CD14-positive monocyte (primary cell): ENCODE results near the gene ZCCHC9. TPM values are rescaled to one million over a fixed set of nuclear protein-coding genes. Genes with fewer than 3 reads are reported as not detected.

Experiments
- DNase-seq, 3 donors: peaks; one replicate each; pipeline ENCODE4 v3.0.0-alpha.2; 2011 to 2022
- H2AFZ ChIP-seq: 2 replicates; pipeline ENCODE4 v1.6.0; 2012; ENCODE audit warnings: mild to moderate bottlenecking, low read depth, low read length, inconsistent platforms; ENCODE audit not compliant: insufficient read depth, poor library complexity, severe bottlenecking
- H3K27ac ChIP-seq, 2 donors: 1 replicate in 1 of 2; 2 replicates in 1 of 2; pipeline ENCODE4 v1.5.1; 2012 to 2013; ENCODE audit warnings: low read length in 2 of 2, control low read depth in 1 of 2, inconsistent platforms in 1 of 2, low read depth in 1 of 2, mild to moderate bottlenecking in 1 of 2
- H3K27me3 ChIP-seq, 2 donors: one replicate each; pipeline versions ENCODE4 v1.6.0 to v1.6.1; 2011 to 2013; ENCODE audit warnings: low read length in 2 of 2; ENCODE audit not compliant: control insufficient read depth in 2 of 2, insufficient read depth in 2 of 2
- H3K36me3 ChIP-seq, 2 donors: replicated peaks in 1 of 2; 1 replicate in 1 of 2; 2 replicates in 1 of 2; pipeline versions ENCODE4 v1.5.1 to v1.6.1; 2012 to 2013; ENCODE audit warnings: low read length in 2 of 2, control low read depth in 1 of 2, inconsistent platforms in 1 of 2, mild to moderate bottlenecking in 1 of 2; ENCODE audit not compliant: insufficient read depth in 2 of 2, control insufficient read depth in 1 of 2
- H3K4me1 ChIP-seq, 2 donors: 1 replicate in 1 of 2; 2 replicates in 1 of 2; pipeline versions ENCODE4 v1.5.1 to v1.6.1; 2012 to 2013; ENCODE audit warnings: low read length in 2 of 2, control low read depth in 1 of 2, inconsistent platforms in 1 of 2, mild to moderate bottlenecking in 1 of 2, moderate library complexity in 1 of 2; ENCODE audit not compliant: insufficient read depth in 2 of 2, control insufficient read depth in 1 of 2
- H3K4me2 ChIP-seq: replicated peaks from 2 replicates; pipeline ENCODE3; 2012; ENCODE audit warnings: low read length, moderate library complexity, mild to moderate bottlenecking; ENCODE audit not compliant: poor library complexity, severe bottlenecking; ENCODE audit errors: extremely low read depth
- H3K4me3 ChIP-seq, 3 experiments: fragments of 200-600 bp in 1 of 3; sonication (generic) in 1 of 3; replicated peaks in 1 of 3; 1 replicate in 2 of 3; 2 replicates in 1 of 3; pipeline ENCODE4 v1.5.1; 2011 to 2013; ENCODE audit warnings: low read length in 3 of 3, mild to moderate bottlenecking in 3 of 3, control low read depth in 2 of 3, low read depth in 2 of 3, inconsistent platforms in 1 of 3, moderate library complexity in 1 of 3
- H3K79me2 ChIP-seq: 2 replicates; pipeline ENCODE4 v1.6.0; 2012; ENCODE audit warnings: mild to moderate bottlenecking, control low read depth, inconsistent platforms, low read length, moderate library complexity; ENCODE audit not compliant: insufficient read depth
- H3K9ac ChIP-seq: 2 replicates; pipeline ENCODE4 v1.6.0; 2017; ENCODE audit warnings: low read length, mild to moderate bottlenecking; ENCODE audit not compliant: insufficient read depth, poor library complexity, severe bottlenecking
- H3K9me3 ChIP-seq, 2 donors: replicated peaks in 1 of 2; 1 replicate in 1 of 2; 2 replicates in 1 of 2; pipeline versions ENCODE4 v1.5.1 to v1.6.1; 2012 to 2013; ENCODE audit warnings: low read length in 2 of 2, control low read depth in 1 of 2; ENCODE audit not compliant: control insufficient read depth in 1 of 2, insufficient read depth in 1 of 2
- H4K20me1 ChIP-seq: 2 replicates; pipeline ENCODE4 v1.6.0; 2012; ENCODE audit warnings: mild to moderate bottlenecking, low read length, control low read depth, moderate library complexity; ENCODE audit not compliant: insufficient read depth
- H3K27ac Mint-ChIP-seq, 7 donors: one replicate each; pipeline ENCODE4 v1.8.0; 2020; ENCODE audit warnings: mild to moderate bottlenecking in 7 of 7, mixed read lengths in 7 of 7, moderate library complexity in 6 of 7, inconsistent platforms in 2 of 7
- H3K27me3 Mint-ChIP-seq, 3 donors: one replicate each; pipeline ENCODE4 v1.8.0; 2021 to 2022; ENCODE audit warnings: low read depth in 3 of 3, mild to moderate bottlenecking in 3 of 3, mixed read lengths in 3 of 3, moderate library complexity in 3 of 3, inconsistent platforms in 1 of 3
- H3K36me3 Mint-ChIP-seq, 2 donors: one replicate each; pipeline ENCODE4 v1.8.0; 2020; ENCODE audit warnings: mixed read lengths in 2 of 2, inconsistent platforms in 1 of 2, mild to moderate bottlenecking in 1 of 2
- H3K4me1 Mint-ChIP-seq: one replicate; pipeline ENCODE4 v1.8.0; 2020; ENCODE audit warnings: mild to moderate bottlenecking, mixed read lengths
- H3K4me3 Mint-ChIP-seq, 2 donors: one replicate each; pipeline ENCODE4 v1.8.0; 2020; ENCODE audit warnings: mild to moderate bottlenecking in 2 of 2, mixed read lengths in 2 of 2, moderate library complexity in 1 of 2
- H3K9me3 Mint-ChIP-seq, 7 donors: one replicate each; pipeline ENCODE4 v1.8.0; 2020 to 2022; ENCODE audit warnings: mixed read lengths in 7 of 7, mild to moderate bottlenecking in 6 of 7, moderate library complexity in 6 of 7, inconsistent platforms in 2 of 7
- WGBS: methylation state at CpG from one replicate; pipeline ENCODE4 v1.1.5; 2013; ENCODE audit warnings: missing lambda C conversion rate; ENCODE audit not compliant: insufficient coverage; 5-methylcytosine and 5-hydroxymethylcytosine counted together
- intact Hi-C, 2 donors: fragments of 100-400 bp; cut with micrococcal nuclease; formaldehyde crosslinking; loops; one replicate each; pipeline versions ENCODE4 v1.15.0 to v1.15.1; 2023
- polyA plus RNA-seq, 3 donors: library from polyadenylated mRNA; depleted of rRNA in 1 of 3; unstranded in 2 of 3; stranded (reverse) in 1 of 3; fragments of 300-500 nt in 2 of 3; fragments of >200 nt in 1 of 3; fragmentation: Illumina TruSeq in 2 of 3; gene quantifications; 1 replicate in 2 of 3; 2 replicates in 1 of 3; pipeline ENCODE4 v1.2.3, GENCODE V29; 2012 to 2021
- TF ChIP-seq, protein P1 (sequence below): fragments of 200-600 bp; IDR thresholded peaks from one replicate; pipeline ENCODE4 v1.8.0; 2022; ENCODE audit warnings: antibody characterized with exemption, mild to moderate bottlenecking

The ZCCHC9 gene
- polyA plus RNA-seq, 3 donors: 10.6 to 15.9 (median 14.6) TPM

DNA sequence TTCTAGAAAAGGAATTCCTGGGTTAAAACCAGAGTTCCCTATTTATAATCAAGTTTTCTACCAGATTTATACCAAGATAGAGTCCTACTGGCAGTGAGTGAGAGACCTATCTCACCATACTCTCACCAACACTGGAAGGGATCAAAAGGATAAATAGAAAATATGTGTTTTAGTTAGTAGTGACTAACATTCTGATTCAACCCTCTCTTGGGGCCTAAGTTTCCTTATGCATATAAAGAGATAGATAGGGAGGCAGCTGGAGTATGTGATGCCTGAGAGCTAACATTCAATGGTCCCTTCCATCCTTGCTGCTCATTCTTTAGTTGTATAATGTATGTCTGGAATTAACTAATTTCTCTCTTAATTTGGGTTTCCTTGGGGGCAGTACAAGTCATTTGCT lies 36.3 kb upstream of the ZCCHC9 start:
- peaks cover 0 to 5% of the 10 kb centered on the region in 2 donors for H3K9me3 ChIP-seq
- Mint-ChIP-seq H3K9me3 (peaks cover 16 to 29% (median 18%) of the 10 kb centered on the region in 7 donors), H3K36me3 (no peaks in the 10 kb centered on the region), H3K4me1 (peaks cover 4% of the 10 kb centered on the region), H3K4me3 (no peak overlapping the region), H3K27me3 (peaks cover 0 to 2% (median 0%) of the 10 kb centered on the region in 3 donors), H3K27ac (no peak overlapping the region)
- no peaks in the 10 kb centered on the region for H3K27me3 ChIP-seq
- no peak for DNase-seq
- TF ChIP-seq, protein P1, sequence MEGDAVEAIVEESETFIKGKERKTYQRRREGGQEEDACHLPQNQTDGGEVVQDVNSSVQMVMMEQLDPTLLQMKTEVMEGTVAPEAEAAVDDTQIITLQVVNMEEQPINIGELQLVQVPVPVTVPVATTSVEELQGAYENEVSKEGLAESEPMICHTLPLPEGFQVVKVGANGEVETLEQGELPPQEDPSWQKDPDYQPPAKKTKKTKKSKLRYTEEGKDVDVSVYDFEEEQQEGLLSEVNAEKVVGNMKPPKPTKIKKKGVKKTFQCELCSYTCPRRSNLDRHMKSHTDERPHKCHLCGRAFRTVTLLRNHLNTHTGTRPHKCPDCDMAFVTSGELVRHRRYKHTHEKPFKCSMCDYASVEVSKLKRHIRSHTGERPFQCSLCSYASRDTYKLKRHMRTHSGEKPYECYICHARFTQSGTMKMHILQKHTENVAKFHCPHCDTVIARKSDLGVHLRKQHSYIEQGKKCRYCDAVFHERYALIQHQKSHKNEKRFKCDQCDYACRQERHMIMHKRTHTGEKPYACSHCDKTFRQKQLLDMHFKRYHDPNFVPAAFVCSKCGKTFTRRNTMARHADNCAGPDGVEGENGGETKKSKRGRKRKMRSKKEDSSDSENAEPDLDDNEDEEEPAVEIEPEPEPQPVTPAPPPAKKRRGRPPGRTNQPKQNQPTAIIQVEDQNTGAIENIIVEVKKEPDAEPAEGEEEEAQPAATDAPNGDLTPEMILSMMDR: no peak
- H3K27ac ChIP-seq: no peak overlapping the region
- no peaks in the 10 kb centered on the region for H3K36me3 ChIP-seq
- H3K79me2 ChIP-seq: no peaks in the 10 kb centered on the region
- no peaks in the 10 kb centered on the region for H4K20me1 ChIP-seq
- no peak overlapping the region for H3K4me3 ChIP-seq
- H2AFZ ChIP-seq: no peak overlapping the region
- H3K4me2 ChIP-seq: no peak overlapping the region
- no peaks in the 10 kb centered on the region for H3K4me1 ChIP-seq
- no peak overlapping the region for H3K9ac ChIP-seq
- intact Hi-C loops: no loop called here

DNA sequence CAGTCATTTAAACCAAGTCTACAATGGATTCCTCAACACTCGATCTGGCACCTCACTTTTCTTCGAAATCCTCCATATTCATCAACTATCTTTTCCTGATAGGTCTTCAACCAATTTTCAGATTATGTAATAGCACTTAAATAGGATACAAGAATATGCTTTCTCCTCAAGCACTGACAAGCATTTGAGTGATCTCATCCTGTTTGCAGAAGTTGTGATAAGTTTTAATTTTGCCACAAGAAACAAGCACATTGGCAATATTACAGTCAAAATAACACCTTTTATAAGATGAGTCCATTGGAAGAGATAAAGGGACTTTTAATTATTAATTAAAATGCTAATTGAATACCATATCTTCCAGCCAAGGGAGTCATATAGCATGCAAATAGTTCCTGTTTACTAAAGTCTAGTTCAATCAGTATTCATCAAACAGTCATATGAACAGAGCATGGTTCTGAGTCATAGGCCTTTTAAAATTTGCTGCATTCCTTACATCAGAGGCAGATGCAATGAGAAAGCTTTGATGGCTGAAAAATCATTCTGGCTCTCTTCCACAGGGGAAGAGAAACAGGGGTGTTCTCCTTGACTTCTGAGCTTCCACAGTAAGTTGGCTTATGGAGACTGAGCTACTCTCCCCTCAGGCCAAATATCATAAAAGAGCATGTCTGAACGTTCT lies 32.7 kb upstream of the ZCCHC9 start:
- H3K4me1 Mint-ChIP-seq: peaks cover 4% of the 10 kb centered on the region
- Histone ChIP-seq H2AFZ (no peak overlapping the region), H3K9me3 (peaks cover 0 to 3% of the 10 kb centered on the region in 2 donors), H3K79me2 (no peaks in the 10 kb centered on the region), H3K9ac (no peak overlapping the region), H3K27ac (no peak overlapping the region), H3K4me1 (no peaks in the 10 kb centered on the region), H3K27me3 (no peaks in the 10 kb centered on the region), H3K4me3 (no peak overlapping the region), H3K4me2 (no peak overlapping the region), H4K20me1 (no peaks in the 10 kb centered on the region), H3K36me3 (no peaks in the 10 kb centered on the region)
- 83% methylated on average over 1 of the region's 3 CpGs for WGBS
- TF ChIP-seq, protein P1: no peak
- H3K27ac Mint-ChIP-seq: no peak overlapping the region
- intact Hi-C loops: no loop called here
- peaks cover 0 to 2% of the 10 kb centered on the region in 2 donors for H3K36me3 Mint-ChIP-seq
- no peak for DNase-seq
- H3K9me3 Mint-ChIP-seq: peaks cover 5 to 14% (median 10%) of the 10 kb centered on the region in 7 donors
- H3K27me3 Mint-ChIP-seq: no peaks in the 10 kb centered on the region
- H3K4me3 Mint-ChIP-seq: no peak overlapping the region
